Naive thymus-derived CD4-positive, alpha-beta T cell (primary cell): Measurements from ENCODE around the gene PXMP4. TPM values are rescaled to one million over a fixed set of nuclear protein-coding genes. Genes with fewer than 3 reads are reported as not detected.

Source experiments
- ATAC-seq: fragments of 150-1000 bp; cut with Tn5 transposase; 2 replicates; pipeline ENCODE4 v1.10.0; 2021; ENCODE audit warnings: mild to moderate bottlenecking, moderate library complexity
- CTCF ChIA-PET: fragments of 350-600 bp; sonication (Branson Sonifier 250); formaldehyde crosslinking; loops from one replicate; lab custom pipeline; 2021; ENCODE audit warnings: antibody characterized with exemption; lab: Charles Lee
- POLR2A ChIA-PET: fragments of 350-600 bp; sonication (Branson Sonifier 250); formaldehyde crosslinking; loops from one replicate; lab custom pipeline; 2021; ENCODE audit warnings: antibody characterized with exemption, inconsistent platforms; lab: Charles Lee
- DNase-seq, 9 donors: peaks; one replicate each; pipeline versions ENCODE4 v3.0.0 to v3.0.0-alpha.2; 2020 to 2022; ENCODE audit warnings: mixed read lengths in 1 of 9
- H3K27ac ChIP-seq: one replicate; pipeline ENCODE4 v1.7.0; 2013; ENCODE audit warnings: mild to moderate bottlenecking, low read depth, low read length, moderate library complexity
- H3K27me3 ChIP-seq, 2 donors: one replicate each; pipeline ENCODE4 v1.7.0; 2013; ENCODE audit warnings: low read length in 2 of 2, mild to moderate bottlenecking in 2 of 2, moderate library complexity in 2 of 2; ENCODE audit not compliant: control insufficient read depth in 2 of 2, insufficient read depth in 2 of 2
- H3K36me3 ChIP-seq, 3 experiments: 1 replicate in 2 of 3; 2 replicates in 1 of 3; pipeline ENCODE4 v1.7.0; 2013; ENCODE audit warnings: low read length in 3 of 3, mild to moderate bottlenecking in 3 of 3, moderate library complexity in 1 of 3; ENCODE audit not compliant: insufficient read depth in 3 of 3, control insufficient read depth in 2 of 3
- H3K4me1 ChIP-seq, 2 donors: one replicate each; pipeline ENCODE4 v1.7.0; 2013; ENCODE audit warnings: low read length in 2 of 2, mild to moderate bottlenecking in 2 of 2, moderate library complexity in 1 of 2; ENCODE audit not compliant: control insufficient read depth in 2 of 2, insufficient read depth in 2 of 2
- H3K4me3 ChIP-seq: 2 replicates; pipeline ENCODE4 v1.7.0; 2013; ENCODE audit warnings: mild to moderate bottlenecking, low read length
- H3K9me3 ChIP-seq, 3 experiments: 1 replicate in 2 of 3; 2 replicates in 1 of 3; pipeline ENCODE4 v1.7.0; 2013; ENCODE audit warnings: low read length in 3 of 3; ENCODE audit not compliant: control insufficient read depth in 2 of 3
- H3K27ac Mint-ChIP-seq, 9 donors: one replicate each; pipeline ENCODE4 v1.8.0; 2020 to 2022; ENCODE audit warnings: mixed read lengths in 9 of 9, mild to moderate bottlenecking in 8 of 9, moderate library complexity in 5 of 9, inconsistent platforms in 2 of 9
- H3K27me3 Mint-ChIP-seq, 5 donors: one replicate each; pipeline ENCODE4 v1.8.0; 2021 to 2022; ENCODE audit warnings: mixed read lengths in 5 of 5, mild to moderate bottlenecking in 1 of 5
- H3K36me3 Mint-ChIP-seq, 5 donors: one replicate each; pipeline ENCODE4 v1.8.0; 2020 to 2022; ENCODE audit warnings: mixed read lengths in 5 of 5, mild to moderate bottlenecking in 3 of 5, inconsistent platforms in 1 of 5
- H3K4me1 Mint-ChIP-seq, 7 donors: one replicate each; pipeline ENCODE4 v1.8.0; 2020 to 2022; ENCODE audit warnings: mixed read lengths in 7 of 7, mild to moderate bottlenecking in 3 of 7, inconsistent platforms in 1 of 7
- H3K4me3 Mint-ChIP-seq, 10 donors: one replicate each; pipeline ENCODE4 v1.8.0; 2020 to 2022; ENCODE audit warnings: mild to moderate bottlenecking in 10 of 10, mixed read lengths in 10 of 10, moderate library complexity in 6 of 10, inconsistent platforms in 2 of 10
- H3K9me3 Mint-ChIP-seq, 11 donors: one replicate each; pipeline ENCODE4 v1.8.0; 2020 to 2022; ENCODE audit warnings: mixed read lengths in 11 of 11, mild to moderate bottlenecking in 4 of 11, inconsistent platforms in 1 of 11, moderate library complexity in 1 of 11
- intact Hi-C, 2 donors: fragments of 100-400 bp; cut with micrococcal nuclease; formaldehyde crosslinking; loops; one replicate each; pipeline ENCODE4 v1.15.1; 2023
- polyA plus RNA-seq, 2 donors: library from polyadenylated mRNA; unstranded; fragments of 300-500 nt; fragmentation: Illumina TruSeq; gene quantifications; one replicate each; pipeline ENCODE4 v1.2.3, GENCODE V29; 2021
- total RNA-seq, 6 experiments: library from RNA in 5 of 6; stranded (reverse) in 5 of 6; gene quantifications; 1 replicate in 5 of 6; 2 replicates in 1 of 6; pipeline ENCODE4 v1.2.3 and lab custom pipeline; 2021 to 2026

Gene PXMP4
- total and polyA plus RNA-seq, 7 experiments from 2014 or later: 4.5 to 18.7 (median 10.1) TPM

DNA sequence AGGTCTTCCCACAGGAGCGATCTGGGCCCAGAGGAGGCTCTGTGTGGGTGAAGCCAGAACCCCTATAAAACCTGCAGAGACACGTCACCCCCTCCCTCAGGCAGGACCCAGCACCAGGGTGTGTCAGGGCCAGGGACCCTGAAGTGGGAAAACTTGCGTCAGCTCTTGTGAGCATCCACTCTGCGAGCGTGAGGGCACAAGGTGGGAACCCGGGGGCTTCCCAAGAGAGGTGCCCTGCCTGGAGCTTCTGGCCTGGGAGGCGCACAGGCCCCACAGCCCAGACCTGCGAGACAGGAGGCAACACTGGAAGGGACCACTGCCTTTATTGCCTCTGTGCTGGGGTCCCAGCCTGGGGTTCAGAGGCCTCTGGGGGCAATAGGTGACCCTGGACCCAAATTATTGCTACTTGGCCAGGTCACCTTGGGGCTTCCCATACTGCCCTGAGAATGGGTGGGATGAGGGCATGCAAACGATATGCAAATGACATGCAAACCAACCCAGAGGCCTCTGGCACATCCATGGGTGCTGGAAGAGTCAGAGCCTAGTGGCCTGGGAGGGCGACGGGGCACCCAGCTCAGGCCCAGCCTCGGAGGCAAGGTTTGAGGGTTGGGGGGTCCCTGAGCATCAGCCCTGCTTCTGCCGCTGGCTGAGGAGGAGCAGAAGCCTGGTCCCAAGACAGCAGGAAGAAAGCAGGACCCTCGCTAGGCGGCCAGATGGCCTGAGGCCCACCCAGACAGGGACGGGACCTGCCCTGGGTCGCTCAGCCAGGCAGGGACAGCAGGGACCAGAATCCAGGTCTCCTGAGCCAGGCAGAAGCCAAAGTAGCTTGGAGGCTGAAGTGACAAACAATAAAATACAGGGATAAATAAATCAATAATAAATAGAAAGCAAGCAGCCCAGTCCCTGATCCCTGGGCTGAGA is 63.1 kb downstream of the PXMP4 start:
- POLR2A ChIA-PET: interaction anchor here (0.9 to 1.3 kb wide), 2 partner anchors 8 to 170 kb away, joined by 3 read pairs; no protein-coding TSS in a partner anchor
- no peaks in the 10 kb centered on the region for H3K36me3 Mint-ChIP-seq

DNA sequence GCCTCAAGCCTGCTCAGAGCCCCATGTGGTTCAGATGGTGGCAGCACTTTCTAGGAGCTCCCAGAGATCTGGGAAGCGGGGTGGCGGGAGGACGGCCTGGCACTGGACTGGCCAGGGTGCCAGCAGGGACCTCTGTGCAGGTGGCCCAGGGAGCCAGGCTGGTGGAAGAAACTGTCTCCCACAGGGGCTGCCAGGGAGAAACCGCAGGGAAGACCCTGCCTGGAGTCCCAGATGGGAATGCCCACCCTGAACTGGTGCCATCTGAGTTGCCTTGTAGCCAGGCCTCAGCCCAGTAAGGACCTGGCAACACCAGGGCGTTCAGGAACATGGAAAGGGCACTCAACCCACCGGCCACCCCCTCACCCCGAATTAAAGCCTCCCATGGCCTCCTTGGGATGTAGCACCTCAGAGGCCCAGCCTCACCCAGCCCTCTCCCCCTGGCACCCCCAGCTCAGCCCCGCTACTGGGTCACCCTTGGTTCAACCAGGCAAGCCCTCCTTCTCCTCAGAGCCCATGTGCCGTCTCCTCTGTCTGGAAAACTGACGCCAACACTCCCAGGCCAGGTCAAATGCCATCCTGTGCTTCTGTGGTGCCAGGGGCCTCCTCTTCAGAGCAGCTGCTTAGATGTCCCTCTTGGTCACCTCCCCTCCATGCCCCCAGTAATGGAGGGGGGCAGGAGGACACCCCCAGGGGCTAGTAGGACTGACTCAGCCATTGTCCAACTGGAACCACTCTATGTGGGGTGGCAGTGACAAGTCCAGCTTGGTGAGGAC is 63.9 kb downstream of the PXMP4 start:
- intact Hi-C loops: no loop called here
- Mint-ChIP-seq H3K27ac (peak overlapping the region in 1 of 9 donors; percentile 4), H3K36me3 (no peaks in the 10 kb centered on the region), H3K4me1 (peaks cover 0 to 10% (median 3%) of the 10 kb centered on the region in 7 donors), H3K9me3 (no peaks in the 10 kb centered on the region), H3K27me3 (no peaks in the 10 kb centered on the region), H3K4me3 (no peak overlapping the region)
- no peaks in the 10 kb centered on the region for H3K27me3 ChIP-seq
- no peaks in the 10 kb centered on the region for H3K9me3 ChIP-seq
- no peak for ATAC-seq
- H3K27ac ChIP-seq: no peak overlapping the region
- no peak overlapping the region for H3K4me3 ChIP-seq
- no peak for DNase-seq
- ChIA-PET POLR2A (interaction anchor here (0.9 to 1.3 kb wide), 2 partner anchors 8 to 169 kb away, joined by 3 read pairs; no protein-coding TSS in a partner anchor), CTCF (interaction anchor here (1.0 kb wide), 1 partner anchor 12 kb away, joined by 4 read pairs; no protein-coding TSS in a partner anchor)
- H3K4me1 ChIP-seq: no peaks in the 10 kb centered on the region
- H3K36me3 ChIP-seq: no peaks in the 10 kb centered on the region

More for the DNA sequence above, 63.1 kb downstream of the PXMP4 start:
- H3K9me3 ChIP-seq: no peaks in the 10 kb centered on the region
- no peak overlapping the region for H3K4me3 Mint-ChIP-seq
- no peaks in the 10 kb centered on the region for H3K27me3 ChIP-seq
- no peak for DNase-seq
- H3K27ac Mint-ChIP-seq: no peak overlapping the region
- no peaks in the 10 kb centered on the region for H3K36me3 ChIP-seq
- ATAC-seq: no peak
- no peaks in the 10 kb centered on the region for H3K4me1 ChIP-seq
- H3K4me3 ChIP-seq: no peak overlapping the region
- peaks cover 0 to 10% (median 4%) of the 10 kb centered on the region in 7 donors for H3K4me1 Mint-ChIP-seq
- intact Hi-C loops: no loop called here
- CTCF ChIA-PET: no interaction called here
- H3K27ac ChIP-seq: no peak overlapping the region
- H3K27me3 Mint-ChIP-seq: no peaks in the 10 kb centered on the region
- H3K9me3 Mint-ChIP-seq: no peaks in the 10 kb centered on the region

DNA sequence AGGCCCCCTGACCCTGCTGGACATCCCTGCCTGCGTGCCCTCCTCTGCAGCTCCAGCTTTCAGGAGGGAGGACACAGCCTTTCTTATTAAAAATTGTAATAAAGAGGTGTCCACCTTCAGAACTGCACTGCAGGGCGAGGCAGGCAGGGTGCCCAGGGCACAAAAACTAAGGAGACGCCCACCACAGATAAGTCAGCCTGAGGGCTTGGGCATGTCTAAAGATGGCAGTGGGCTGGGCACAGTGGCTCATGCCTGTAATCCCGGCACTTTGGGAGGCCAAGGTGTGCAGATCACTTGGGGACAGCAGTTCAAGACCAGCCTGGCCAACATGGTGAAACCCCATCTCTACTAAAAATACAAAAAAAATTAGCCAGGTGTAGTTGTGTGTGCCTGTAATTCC is 64.9 kb downstream of the PXMP4 start:
- H3K4me3 ChIP-seq: no peak overlapping the region
- peaks cover 0 to 10% (median 3%) of the 10 kb centered on the region in 7 donors for H3K4me1 Mint-ChIP-seq
- ChIA-PET CTCF (interaction anchor here (1.0 kb wide), 1 partner anchor 13 kb away, joined by 4 read pairs; no protein-coding TSS in a partner anchor), POLR2A (interaction anchor here (2.6 kb wide), 1 partner anchor 13 kb away, joined by 12 read pairs; the partner anchor contains the start of gene ACTL10)
- ATAC-seq (no peak), DNase-seq (no peak)
- H3K36me3 Mint-ChIP-seq: no peaks in the 10 kb centered on the region
- no peak overlapping the region for H3K4me3 Mint-ChIP-seq
- no peaks in the 10 kb centered on the region for H3K9me3 Mint-ChIP-seq
- no peak overlapping the region for H3K27ac Mint-ChIP-seq
- no peaks in the 10 kb centered on the region for H3K27me3 Mint-ChIP-seq
- no peak overlapping the region for H3K27ac ChIP-seq
- no peaks in the 10 kb centered on the region for H3K36me3 ChIP-seq
- no peaks in the 10 kb centered on the region for H3K27me3 ChIP-seq
- intact Hi-C loops: no loop called here
- H3K9me3 ChIP-seq: no peaks in the 10 kb centered on the region
- H3K4me1 ChIP-seq: no peaks in the 10 kb centered on the region

DNA sequence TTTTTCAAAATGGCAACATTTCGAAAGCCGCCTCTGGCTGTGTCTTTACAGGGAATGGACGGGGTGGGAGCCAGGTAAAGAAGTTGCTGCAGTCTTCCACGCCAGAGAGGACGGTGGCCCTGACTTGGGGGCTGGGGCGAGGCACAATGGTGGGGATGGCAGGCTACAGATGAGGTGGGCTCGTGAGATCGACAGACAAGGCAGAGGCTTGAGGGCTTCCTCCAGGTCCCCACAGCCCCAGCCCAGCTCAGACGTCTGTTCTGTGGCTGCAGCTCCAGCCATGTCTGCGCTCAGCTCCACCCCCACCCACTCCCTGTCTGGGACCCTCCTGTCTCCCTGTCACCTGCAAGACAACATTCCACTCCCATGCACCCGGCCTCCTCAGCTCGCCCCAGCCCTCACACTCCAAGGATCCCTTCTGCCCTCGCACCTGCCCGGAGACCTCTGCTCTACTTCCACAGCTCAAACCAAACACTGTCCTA is 65.4 kb downstream of the PXMP4 start:
- Mint-ChIP-seq H3K27ac (peak overlapping the region in 1 of 9 donors; percentile 7), H3K4me1 (peaks cover 0 to 10% (median 3%) of the 10 kb centered on the region in 7 donors), H3K4me3 (no peak overlapping the region), H3K27me3 (no peaks in the 10 kb centered on the region), H3K36me3 (no peaks in the 10 kb centered on the region), H3K9me3 (no peaks in the 10 kb centered on the region)
- no peak overlapping the region for H3K27ac ChIP-seq
- no peaks in the 10 kb centered on the region for H3K9me3 ChIP-seq
- H3K4me3 ChIP-seq: no peak overlapping the region
- ATAC-seq (no peak), DNase-seq (no peak)
- H3K4me1 ChIP-seq: no peaks in the 10 kb centered on the region
- no peaks in the 10 kb centered on the region for H3K27me3 ChIP-seq
- intact Hi-C loops: no loop called here
- no peaks in the 10 kb centered on the region for H3K36me3 ChIP-seq
- POLR2A ChIA-PET: interaction anchor here (0.8 to 2.6 kb wide), 2 partner anchors 13 to 165 kb away, joined by 3 to 12 read pairs; partner anchors contain the start of genes ACTL10 and CBFA2T2
- CTCF ChIA-PET: interaction anchor here (1.0 kb wide), 1 partner anchor 14 kb away, joined by 4 read pairs; no protein-coding TSS in a partner anchor

DNA sequence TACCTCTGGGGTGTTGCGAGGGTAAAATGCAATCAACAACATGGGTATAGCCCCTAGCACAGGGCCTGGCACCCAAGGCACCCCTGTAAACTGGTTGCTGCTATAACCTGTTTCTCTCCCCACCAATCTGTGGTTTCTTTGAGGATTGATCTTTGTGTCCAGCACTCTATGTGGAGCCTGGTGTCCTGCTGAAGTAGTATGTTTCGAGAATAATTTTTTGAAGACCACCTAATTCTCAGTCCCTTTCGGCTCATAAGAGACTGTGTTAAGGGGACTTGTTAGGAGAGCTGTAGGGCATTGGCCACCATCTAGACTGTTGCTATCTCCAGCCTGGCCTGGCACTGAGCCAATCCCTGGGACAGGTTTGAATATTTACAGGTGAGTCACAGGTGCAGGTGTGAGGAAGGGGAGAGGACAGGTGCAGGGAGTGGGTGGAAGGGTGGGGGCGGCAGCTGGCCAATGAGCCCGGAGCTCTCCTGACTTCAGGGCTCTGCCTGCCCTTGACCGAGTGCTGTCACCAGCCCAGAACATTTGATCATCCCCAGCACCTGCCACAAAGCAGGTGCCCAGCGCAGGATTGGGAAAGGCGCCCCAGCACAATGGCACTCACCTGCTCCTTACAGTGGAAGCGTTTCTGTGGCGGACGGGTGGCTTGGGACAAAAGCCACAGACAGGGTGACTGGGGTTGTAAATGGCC is 66.1 kb downstream of the PXMP4 start:
- Mint-ChIP-seq H3K4me3 (no peak overlapping the region), H3K27me3 (no peaks in the 10 kb centered on the region), H3K36me3 (no peaks in the 10 kb centered on the region), H3K27ac (peak overlapping the region in 1 of 9 donors; percentile 7), H3K4me1 (peaks cover 0 to 10% (median 3%) of the 10 kb centered on the region in 7 donors), H3K9me3 (no peaks in the 10 kb centered on the region)
- no peaks in the 10 kb centered on the region for H3K9me3 ChIP-seq
- no peak for ATAC-seq
- no peaks in the 10 kb centered on the region for H3K27me3 ChIP-seq
- no peak overlapping the region for H3K4me3 ChIP-seq
- H3K4me1 ChIP-seq: no peaks in the 10 kb centered on the region
- ChIA-PET POLR2A (interaction anchor here (0.8 to 2.6 kb wide), 3 partner anchors 9 to 164 kb away, joined by 3 to 12 read pairs (median 8); partner anchors contain the start of genes ACTL10, C20orf144 and CBFA2T2), CTCF (interaction anchor here (0.6 to 1.5 kb wide), 7 partner anchors 11 to 244 kb away, joined by 3 to 9 read pairs (median 3); no protein-coding TSS in a partner anchor)
- H3K36me3 ChIP-seq: no peaks in the 10 kb centered on the region
- no peak overlapping the region for H3K27ac ChIP-seq
- no peak for DNase-seq
- intact Hi-C loops: loop anchor here (1.0 kb wide), 2 partner anchors 14 to 197 kb away; no protein-coding TSS in a partner anchor
